ENCODE results near the gene USP34.

DNA sequence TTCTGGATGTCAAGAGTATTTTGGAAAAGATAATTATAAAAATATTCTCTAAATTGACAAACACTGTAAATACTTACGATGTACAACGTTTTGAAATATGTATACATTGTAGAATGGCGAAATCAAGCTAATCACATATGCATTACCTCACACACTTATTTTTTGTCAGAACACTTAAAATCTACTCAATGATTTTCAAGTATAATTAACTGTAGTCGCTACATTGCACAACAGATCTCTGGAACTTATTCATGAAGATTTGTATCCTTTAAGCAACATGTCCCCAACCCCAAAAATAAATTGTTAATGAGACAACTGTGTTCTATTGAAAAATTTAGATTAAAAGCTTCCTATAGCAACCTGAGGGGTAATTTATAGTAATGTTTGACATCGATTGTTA lies 249.1 kb downstream of the USP34 start:
- TF ChIP-seq, protein P1, sequence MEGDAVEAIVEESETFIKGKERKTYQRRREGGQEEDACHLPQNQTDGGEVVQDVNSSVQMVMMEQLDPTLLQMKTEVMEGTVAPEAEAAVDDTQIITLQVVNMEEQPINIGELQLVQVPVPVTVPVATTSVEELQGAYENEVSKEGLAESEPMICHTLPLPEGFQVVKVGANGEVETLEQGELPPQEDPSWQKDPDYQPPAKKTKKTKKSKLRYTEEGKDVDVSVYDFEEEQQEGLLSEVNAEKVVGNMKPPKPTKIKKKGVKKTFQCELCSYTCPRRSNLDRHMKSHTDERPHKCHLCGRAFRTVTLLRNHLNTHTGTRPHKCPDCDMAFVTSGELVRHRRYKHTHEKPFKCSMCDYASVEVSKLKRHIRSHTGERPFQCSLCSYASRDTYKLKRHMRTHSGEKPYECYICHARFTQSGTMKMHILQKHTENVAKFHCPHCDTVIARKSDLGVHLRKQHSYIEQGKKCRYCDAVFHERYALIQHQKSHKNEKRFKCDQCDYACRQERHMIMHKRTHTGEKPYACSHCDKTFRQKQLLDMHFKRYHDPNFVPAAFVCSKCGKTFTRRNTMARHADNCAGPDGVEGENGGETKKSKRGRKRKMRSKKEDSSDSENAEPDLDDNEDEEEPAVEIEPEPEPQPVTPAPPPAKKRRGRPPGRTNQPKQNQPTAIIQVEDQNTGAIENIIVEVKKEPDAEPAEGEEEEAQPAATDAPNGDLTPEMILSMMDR (IDR thresholded peaks at IDR 0.05), result no peak
- TF ChIP-seq POLR2A (IDR thresholded peaks at IDR 0.05), result no peak

All from esophagus squamous epithelium (tissue), 4 donors.